Suprapubic skin (tissue), 4 donors: ENCODE results near the gene HIPK4. TPM values are rescaled to one million over a fixed set of nuclear protein-coding genes. Genes with fewer than 3 reads are reported as not detected.
A peak's percentile ranks its signal among the peaks of the same experiment; 100 is the strongest.

Source experiments
- DNase-seq, 2 donors: peaks; one replicate each; pipeline ENCODE4 v3.0.0-alpha.2; 2019; ENCODE audit warnings: low spot score in 2 of 2
- H3K27ac ChIP-seq: fragments of 200-600 bp; sonication (generic); one replicate; pipeline ENCODE4 v1.5.1; 2019
- H3K27me3 ChIP-seq: fragments of 200-600 bp; sonication (generic); one replicate; pipeline ENCODE4 v1.5.1; 2019
- H3K36me3 ChIP-seq: fragments of 200-600 bp; sonication (generic); one replicate; pipeline ENCODE4 v1.5.1; 2019
- H3K4me1 ChIP-seq: fragments of 200-600 bp; sonication (generic); one replicate; pipeline ENCODE4 v1.5.1; 2019
- H3K4me3 ChIP-seq: fragments of 200-600 bp; sonication (generic); one replicate; pipeline ENCODE4 v1.5.1; 2019; ENCODE audit warnings: mild to moderate bottlenecking
- H3K9me3 ChIP-seq: fragments of 200-600 bp; sonication (generic); one replicate; pipeline ENCODE4 v1.5.1; 2019
- CTCF ChIP-seq, 2 donors: fragments of 200-600 bp in 1 of 2; fragments of 450-650 bp in 1 of 2; sonication (generic) in 1 of 2; IDR thresholded peaks; one replicate each; pipeline ENCODE4 v1.5.1; 2016 to 2019; ENCODE audit warnings: antibody characterized with exemption in 2 of 2, mild to moderate bottlenecking in 1 of 2, moderate library complexity in 1 of 2
- EP300 ChIP-seq: sonication (generic); formaldehyde crosslinking; IDR thresholded peaks from one replicate; pipeline ENCODE4 v1.6.1; 2017; ENCODE audit warnings: antibody characterized with exemption
- POLR2A ChIP-seq, 2 donors: fragments of 450-650 bp; IDR thresholded peaks; one replicate each; pipeline ENCODE4 v1.6.1; 2017; ENCODE audit warnings: antibody characterized with exemption in 2 of 2, mild to moderate bottlenecking in 2 of 2, moderate library complexity in 2 of 2
- POLR2AphosphoS5 ChIP-seq, 3 donors: sonication (generic); formaldehyde crosslinking; IDR thresholded peaks; one replicate each; pipeline ENCODE4 v1.6.1; 2017; ENCODE audit warnings: antibody characterized with exemption in 3 of 3
- WGBS: methylation state at CpG from one replicate; pipeline ENCODE4 v1.1.5; 2018; 5-methylcytosine and 5-hydroxymethylcytosine counted together
- total RNA-seq, 4 donors: library from RNA; depleted of rRNA; stranded (reverse); fragments of >200 nt; gene quantifications; one replicate each; pipeline ENCODE4 v1.1.0, GENCODE V29; 2016

Gene HIPK4
- total RNA-seq, 4 donors from 2014 or later, result 0.21 to 0.47 (median 0.42) TPM; not detected in 1

GRCh38 chr19:40417643-40417981 lies 27.6 kb upstream of the HIPK4 start:
- Histone ChIP-seq H3K4me3 (peak overlapping the region; percentile 2), H3K4me1 (peaks cover 35% of the 10 kb centered on the region)
- WGBS, result 85% methylated on average over 4 of the region's 4 CpGs

GRCh38 chr19:40416918-40417642 lies 27.1 kb upstream of the HIPK4 start:
- no peaks in the 10 kb centered on the region for H3K36me3 ChIP-seq
- no peaks in the 10 kb centered on the region for H3K27me3 ChIP-seq
- H3K9me3 ChIP-seq, result no peaks in the 10 kb centered on the region
- no peak for TF ChIP-seq POLR2AphosphoS5 (IDR thresholded peaks at IDR 0.05)
- H3K27ac ChIP-seq, result peak overlapping the region; percentile 57
- no peak for DNase-seq
- H3K4me3 ChIP-seq, result peak overlapping the region; percentile 2
- peaks cover 33% of the 10 kb centered on the region for H3K4me1 ChIP-seq
- WGBS, result 55% methylated on average over 14 of the region's 16 CpGs

More at GRCh38 chr19:40417643-40417981, 27.6 kb upstream of the HIPK4 start:
- peaks cover 4% of the 10 kb centered on the region for H3K36me3 ChIP-seq
- no peak for DNase-seq
- TF ChIP-seq POLR2A (IDR thresholded peaks at IDR 0.05) (no peak), CTCF (IDR thresholded peaks at IDR 0.05) (no peak)
- H3K9me3 ChIP-seq, result no peaks in the 10 kb centered on the region
- H3K27ac ChIP-seq, result peak overlapping the region; percentile 57
- H3K27me3 ChIP-seq, result no peaks in the 10 kb centered on the region

DNA sequence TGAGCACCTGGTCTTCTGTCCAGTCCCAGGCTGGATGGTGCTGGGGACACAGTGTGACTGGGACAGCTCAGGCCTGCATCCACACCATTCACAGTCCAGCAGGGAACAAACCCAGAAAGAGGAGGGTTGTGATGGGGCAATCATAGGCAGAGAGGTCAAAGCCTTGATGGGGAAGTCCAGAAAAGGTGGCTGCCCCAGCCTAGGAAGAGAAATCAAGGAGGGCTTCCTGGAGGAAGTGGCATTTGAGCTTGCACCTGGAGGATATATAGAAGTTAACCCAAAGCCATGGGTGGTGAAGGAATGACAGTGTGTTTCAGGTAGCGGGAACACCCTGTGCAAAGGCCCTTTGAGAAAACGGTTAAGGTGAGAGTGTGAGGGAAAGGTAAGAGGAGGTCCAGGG lies 25.8 kb upstream of the HIPK4 start:
- WGBS, result 100% methylated on average over 2 of the region's 2 CpGs
- Histone ChIP-seq H3K27ac (no peak overlapping the region), H3K4me3 (no peak overlapping the region), H3K4me1 (peaks cover 35% of the 10 kb centered on the region), H3K9me3 (no peaks in the 10 kb centered on the region), H3K27me3 (no peaks in the 10 kb centered on the region), H3K36me3 (no peaks in the 10 kb centered on the region)
- DNase-seq, result no peak
- TF ChIP-seq POLR2A (IDR thresholded peaks at IDR 0.05), result no peak
- no peak for TF ChIP-seq CTCF (IDR thresholded peaks at IDR 0.05)
- TF ChIP-seq EP300, result no peak
- no peak for TF ChIP-seq POLR2AphosphoS5 (IDR thresholded peaks at IDR 0.05)

DNA sequence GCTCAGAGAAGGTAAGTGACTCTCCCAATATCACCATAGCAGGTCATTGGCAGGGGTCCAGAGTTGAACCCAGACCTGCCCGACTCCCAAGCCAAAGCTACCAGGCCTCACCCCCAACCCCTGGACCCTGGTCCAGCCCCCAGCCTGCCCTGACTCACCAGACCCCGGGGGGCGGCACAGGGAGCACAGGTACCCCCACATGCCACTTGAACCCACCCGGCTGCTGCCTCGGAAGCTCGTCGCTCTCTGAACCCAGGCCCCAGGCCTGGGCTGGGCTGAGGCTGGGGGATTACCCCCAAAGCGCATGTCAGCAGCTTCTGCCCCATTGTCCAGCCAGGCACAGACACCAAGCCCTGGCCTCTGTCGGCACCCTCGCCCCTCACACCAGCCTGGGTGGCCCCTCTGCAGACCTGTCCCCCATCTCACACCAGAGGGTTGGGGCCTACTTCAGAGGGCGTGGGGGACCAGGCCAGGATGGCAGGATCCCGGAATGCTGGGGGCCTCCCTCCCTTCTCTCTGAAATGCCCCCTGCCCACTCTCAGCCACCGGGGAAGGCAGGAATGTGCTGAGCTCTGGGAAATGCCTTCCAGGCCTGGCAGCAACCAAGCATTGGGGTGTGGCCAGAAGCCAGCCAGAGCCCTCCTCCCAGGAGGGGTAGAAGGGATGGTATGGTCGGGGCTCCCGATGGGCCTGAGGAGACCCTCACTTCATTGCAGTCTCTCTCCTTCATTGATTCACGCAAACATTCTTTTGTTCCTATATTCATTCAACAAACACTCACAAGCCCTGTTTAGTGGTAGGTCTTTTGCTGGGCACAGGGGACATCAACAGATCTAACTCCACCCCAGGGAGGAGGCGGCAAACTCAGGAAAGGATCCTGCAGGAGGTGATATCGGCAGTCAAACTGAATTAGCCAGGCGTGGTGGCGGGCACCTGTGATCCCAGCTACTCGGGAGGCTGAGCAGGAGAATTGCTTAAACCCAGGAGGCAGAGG lies 24.9 kb upstream of the HIPK4 start:
- Histone ChIP-seq H3K4me3 (no peak overlapping the region), H3K27ac (no peak overlapping the region), H3K4me1 (peaks cover 36% of the 10 kb centered on the region), H3K27me3 (no peaks in the 10 kb centered on the region), H3K9me3 (no peaks in the 10 kb centered on the region), H3K36me3 (no peaks in the 10 kb centered on the region)
- 58% methylated on average over 12 of the region's 21 CpGs for WGBS
- no peak for DNase-seq
- TF ChIP-seq POLR2A (IDR thresholded peaks at IDR 0.05) (no peak), POLR2AphosphoS5 (IDR thresholded peaks at IDR 0.05) (no peak), EP300 (no peak), CTCF (IDR thresholded peaks at IDR 0.05) (no peak)

GRCh38 chr19:40413291-40413845 lies 23.4 kb upstream of the HIPK4 start, which contains the start of gene PRX:
Gene PRX, minus strand, starts transcription at chr19:40413378. Its CDS starts 5,446 bp downstream, at chr19:40407932.
- Histone ChIP-seq H3K4me1 (peaks cover 36% of the 10 kb centered on the region), H3K27ac (no peak within 1 kb of the TSS), H3K4me3 (no peak within 1 kb of the TSS), H3K9me3 (no peaks in the 10 kb centered on the region), H3K27me3 (no peaks in the 10 kb centered on the region), H3K36me3 (no peaks in the 10 kb centered on the region)
- DNase-seq, result no peak
- TF ChIP-seq POLR2AphosphoS5 (IDR thresholded peaks at IDR 0.05) (no peak), CTCF (IDR thresholded peaks at IDR 0.05) (no peak), POLR2A (IDR thresholded peaks at IDR 0.05) (no peak), EP300 (no peak)
- WGBS, result 46% methylated on average over 18 of the region's 18 CpGs
